HG03565 (cell line): ENCODE results near the gene LATS1.
"Not testable (repeated sequence)": the region's sequence is repeated elsewhere in the genome, so short reads cannot be mapped to it uniquely, and the experiment has no call there.

Source experiments
- ATAC-seq: cut with Tn5 transposase; IDR thresholded peaks from one replicate; pipeline ENCODE4 v1.9.1; 2021; ENCODE audit warnings: mild to moderate bottlenecking, moderate library complexity; ENCODE audit not compliant: unreplicated experiment

Gene LATS1

GRCh38 chr6:149680503-149680902 is 37.4 kb downstream of the LATS1 start:
- ATAC-seq = no peak

- ATAC-seq = not testable (repeated sequence)
Observed at GRCh38 chr6:149672265-149672664, 45.6 kb downstream of the LATS1 start.

GRCh38 chr6:149660028-149660427 is 57.9 kb downstream of the LATS1 start:
- ATAC-seq = no peak

GRCh38 chr6:149657441-149657840 is 60.5 kb downstream of the LATS1 start:
- no peak for ATAC-seq

- no peak for ATAC-seq
Observed at GRCh38 chr6:149651056-149651455, 66.8 kb downstream of the LATS1 start.

GRCh38 chr6:149648148-149649145 is 69.5 kb downstream of the LATS1 start, which contains the start of gene KATNA1:
Gene KATNA1, minus strand, starts transcription at chr6:149648714. Its CDS starts 10,167 bp downstream, at chr6:149638547.
- ATAC-seq = peak; percentile 82

- ATAC-seq = no peak
Observed at GRCh38 chr6:149646599-149646998, 71.3 kb downstream of the LATS1 start.

GRCh38 chr6:149642829-149643580 is 74.9 kb downstream of the LATS1 start:
- no peak for ATAC-seq

GRCh38 chr6:149636124-149636523 is 81.8 kb downstream of the LATS1 start:
- ATAC-seq = no peak

GRCh38 chr6:149634315-149634714 is 83.6 kb downstream of the LATS1 start:
- no peak for ATAC-seq

GRCh38 chr6:149628875-149629510 is 88.9 kb downstream of the LATS1 start:
- peak; percentile 76 for ATAC-seq

GRCh38 chr6:149627672-149628071 is 90.2 kb downstream of the LATS1 start:
- no peak for ATAC-seq

- ATAC-seq = no peak
Observed at GRCh38 chr6:149615805-149616204, 102.1 kb downstream of the LATS1 start.

GRCh38 chr6:149614337-149614736 is 103.6 kb downstream of the LATS1 start:
- no peak for ATAC-seq

GRCh38 chr6:149608381-149608982 is 109.4 kb downstream of the LATS1 start:
- ATAC-seq = no peak
